Heart right ventricle (tissue), 16 donors: ENCODE data around the gene TMSB15C. TPM values are rescaled to one million over a fixed set of nuclear protein-coding genes. Genes with fewer than 3 reads are reported as not detected.

Experiments
- ATAC-seq, 8 donors: fragments of 200-7000 bp; cut with Tn5 transposase; one replicate each; pipeline ENCODE4 v1.9.1; 2020; ENCODE audit warnings: mild to moderate bottlenecking in 8 of 8, moderate library complexity in 8 of 8, moderate number of reproducible peaks in 1 of 8
- DNase-seq, 2 donors: peaks; one replicate each; pipeline ENCODE4 v3.0.0-alpha.2; 2020
- H3K27ac ChIP-seq, 10 donors: fragments of 200-600 bp; sonication (generic) in 2 of 10; one replicate each; pipeline versions ENCODE4 v1.5.0 to v1.8.0; 2020 to 2022; ENCODE audit warnings: mild to moderate bottlenecking in 3 of 10
- H3K27me3 ChIP-seq, 7 donors: fragments of 200-600 bp; one replicate each; pipeline ENCODE4 v1.8.0; 2021 to 2022; ENCODE audit warnings: mild to moderate bottlenecking in 2 of 7
- H3K36me3 ChIP-seq, 9 donors: fragments of 200-600 bp; sonication (generic) in 1 of 9; one replicate each; pipeline versions ENCODE4 v1.5.0 to v1.8.0; 2020 to 2022; ENCODE audit warnings: mild to moderate bottlenecking in 2 of 9
- H3K4me1 ChIP-seq, 9 donors: fragments of 200-600 bp; sonication (generic) in 1 of 9; one replicate each; pipeline versions ENCODE4 v1.5.0 to v1.8.0; 2020 to 2022; ENCODE audit warnings: mild to moderate bottlenecking in 4 of 9
- H3K4me3 ChIP-seq, 10 donors: fragments of 200-600 bp; sonication (generic) in 2 of 10; one replicate each; pipeline versions ENCODE4 v1.5.0 to v1.8.0; 2020 to 2022; ENCODE audit warnings: mild to moderate bottlenecking in 7 of 10, moderate library complexity in 2 of 10
- H3K9me3 ChIP-seq, 11 donors: fragments of 200-600 bp in 10 of 11; sonication (generic) in 2 of 11; one replicate each; pipeline versions ENCODE4 v1.5.0 to v1.8.0; 2013 to 2022; ENCODE audit warnings: mild to moderate bottlenecking in 2 of 11, control low read depth in 1 of 11, moderate library complexity in 1 of 11
- CTCF ChIP-seq, 9 donors: fragments of 200-600 bp; sonication (generic) in 2 of 9; IDR thresholded peaks; one replicate each; pipeline versions ENCODE4 v1.5.0 to v1.8.0; 2021 to 2022; ENCODE audit warnings: antibody characterized with exemption in 9 of 9, mild to moderate bottlenecking in 5 of 9, moderate library complexity in 1 of 9
- WGBS, 2 donors: extraction: QIAGEN DNeasy Blood & Tissue Kit; methylation state at CpG; one replicate each; pipeline ENCODE4 v1.1.7; 2013; ENCODE audit warnings: inconsistent platforms in 1 of 2; 5-methylcytosine and 5-hydroxymethylcytosine counted together
- intact Hi-C, 10 donors: fragments of 100-400 bp; cut with DNase I; formaldehyde crosslinking; loops; one replicate each; pipeline versions ENCODE4 v1.11.1 to v1.14.2; 2022
- polyA plus RNA-seq, 2 donors: library from polyadenylated mRNA; stranded (reverse); fragments of 200-250 nt; gene quantifications; one replicate each; pipeline ENCODE4 v1.2.3, GENCODE V29; 2013
- total RNA-seq, 10 donors: library from RNA; stranded (reverse); fragmentation: NEBNext Ultra II Directional in 3 of 10; extraction: Animal tissue kit (Norgen Biotek cat#: 25700) in 3 of 10; gene quantifications; one replicate each; pipeline versions ENCODE4 v1.2.1 to v1.2.4, GENCODE V29; 2021 to 2023
- donor health status: Arrhythmogenic right ventricular cardiomyopathy.
- donor health status: ischemic (EF 13 %, LVEDD 7.1; RV severe dilation, severe dysfunction).
- donor health status: healthy with polysubstance abuse.
- donor health status: DM: no; HTN: yes; CAD: no.
- donor health status: DM: no; HTN: no; CAD: no.
- donor health status: ischemic (EF 25% LVEDD 6.9; RV normal size, moderate dysfunction).
- donor health status: ischemic (EF 25% LVEDD 5.7; RV mildly dilated, moderate dysfunction).
- donor health status: healthy.
- donor health status: DM: yes; HTN: yes; CAD: no.
- donor health status: Ischemic cardiomyopathy.
- donor health status: ischemic (EF 35%, LVEDD 5.7; RV mildly dilated, moderate dysfunction).
- donor health status: nonischemic (EF 11% LVEDD 7.7; RV severe dilation, severe dysfunction).
- donor health status: DM: yes; HTN: yes; CAD: no.
- donor health status: PGD.
- donor health status: ischemic (EF 29% LVEDD 5.4; RV normal size, mild dysfunction).
- donor health status: nonischemic (EF 23%, LVEDD 6.1; RV moderate dilation, normal function).

Gene TMSB15C
- total and polyA plus RNA-seq, 12 donors, result 0.09 to 0.35 (median 0.15) TPM; not detected in 3

GRCh38 chrX:104047171-104047570, 28.9 kb downstream of the TMSB15C start:
- Histone ChIP-seq H3K4me3 (no peak overlapping the region), H3K9me3 (peaks cover 0 to 5% (median 0%) of the 10 kb centered on the region in 11 donors), H3K27me3 (peaks cover 0 to 55% (median 0%) of the 10 kb centered on the region in 7 donors), H3K27ac (no peak overlapping the region), H3K4me1 (no peaks in the 10 kb centered on the region), H3K36me3 (no peaks in the 10 kb centered on the region)
- no peak for ATAC-seq
- intact Hi-C loops, result no loop called here
- DNase-seq, result no peak
- TF ChIP-seq CTCF (IDR thresholded peaks at IDR 0.05), result no peak
- 95 to 98% methylated on average over 13 of the region's 13 CpGs for WGBS, 2 donors

GRCh38 chrX:104045642-104046041, 30.4 kb downstream of the TMSB15C start:
- Histone ChIP-seq H3K4me1 (no peaks in the 10 kb centered on the region), H3K36me3 (no peaks in the 10 kb centered on the region), H3K9me3 (peaks cover 0 to 5% (median 0%) of the 10 kb centered on the region in 11 donors), H3K4me3 (no peak overlapping the region), H3K27ac (no peak overlapping the region), H3K27me3 (peaks cover 0 to 69% (median 0%) of the 10 kb centered on the region in 7 donors)
- no peak for DNase-seq
- 86 to 96% methylated on average over 5 of the region's 5 CpGs for WGBS, 2 donors
- no peak for ATAC-seq
- intact Hi-C loops, result no loop called here
- TF ChIP-seq CTCF (IDR thresholded peaks at IDR 0.05), result no peak

GRCh38 chrX:104041003-104041402, 35.0 kb downstream of the TMSB15C start:
- ATAC-seq, result no peak
- Histone ChIP-seq H3K9me3 (peaks cover 0 to 5% (median 0%) of the 10 kb centered on the region in 11 donors), H3K27ac (no peak overlapping the region), H3K36me3 (no peaks in the 10 kb centered on the region), H3K4me1 (no peaks in the 10 kb centered on the region), H3K4me3 (no peak overlapping the region), H3K27me3 (peaks cover 0 to 63% (median 0%) of the 10 kb centered on the region in 7 donors)
- WGBS, 2 donors, result 87 to 91% methylated on average over 4 of the region's 4 CpGs
- DNase-seq, result no peak
- no peak for TF ChIP-seq CTCF (IDR thresholded peaks at IDR 0.05)
- intact Hi-C loops, result no loop called here

- no peaks in the 10 kb centered on the region for H3K36me3 ChIP-seq
- H3K27me3 ChIP-seq, result peaks cover 0 to 55% (median 0%) of the 10 kb centered on the region in 7 donors
- H3K9me3 ChIP-seq, result peaks cover 0 to 8% (median 0%) of the 10 kb centered on the region in 11 donors
- no peak within 1 kb of the TSS for H3K27ac ChIP-seq
- no peak within 1 kb of the TSS for H3K4me3 ChIP-seq
- intact Hi-C loops, result no loop called here
- 91 to 93% methylated on average over 37 to 39 of the region's 39 CpGs for WGBS, 2 donors
- no peak for TF ChIP-seq CTCF (IDR thresholded peaks at IDR 0.05)
- no peak for ATAC-seq
- no peak for DNase-seq
- H3K4me1 ChIP-seq, result no peaks in the 10 kb centered on the region
Observed at GRCh38 chrX:104039689-104040505, 36.1 kb downstream of the TMSB15C start, which contains the start of gene H2BW2. H2BW2 (plus strand) TSS chrX:104039956; CDS start chrX:104039995, 39 bp downstream.

Other genes with a start within 250 kb of the TMSB15C start
- 10 to 100 TPM; 17.5 to 42.4 (median 34.4) TPM for gene RAB9B, start 244.0 kb downstream of the TMSB15C start, total RNA-seq
- 1 to 10 TPM; 4.4 to 5.6 TPM for gene RAB9B, start 244.0 kb downstream of the TMSB15C start, polyA plus RNA-seq
- gene TMSB15B, start 113.6 kb downstream of the TMSB15C start, total RNA-seq, result under 1 TPM in 8 of 10 donors, not detected in 2; 0.28 to 0.86 (median 0.46) TPM
- gene TMSB15B, start 113.6 kb downstream of the TMSB15C start, polyA plus RNA-seq, result 1 to 10 TPM; 1.0 to 1.6 TPM
- not detected for gene H2BW1, start 62.5 kb downstream of the TMSB15C start, total RNA-seq
- not detected for gene H2BW1, start 62.5 kb downstream of the TMSB15C start, polyA plus RNA-seq
- gene H2BW2, start 36.3 kb downstream of the TMSB15C start, total RNA-seq, result not detected
- gene H2BW2, start 36.3 kb downstream of the TMSB15C start, polyA plus RNA-seq, result not detected
- gene ZCCHC18, start 36.3 kb upstream of the TMSB15C start, total RNA-seq, result 1 to 10 TPM in 3 of 10 donors, under 1 TPM in 6, not detected in 1; 0.38 to 1.7 (median 0.52) TPM
- gene ZCCHC18, start 36.3 kb upstream of the TMSB15C start, polyA plus RNA-seq, result under 1 TPM; 0.48 to 0.80 TPM
- gene SLC25A53, start 80.8 kb upstream of the TMSB15C start, total RNA-seq, result 10 to 100 TPM; 10.8 to 15.6 (median 11.6) TPM
- gene SLC25A53, start 80.8 kb upstream of the TMSB15C start, polyA plus RNA-seq, result 1 to 10 TPM; 4.2 to 5.6 TPM
- gene FAM199X, start 90.2 kb upstream of the TMSB15C start, total RNA-seq, result 10 to 100 TPM; 10.5 to 12.8 (median 11.1) TPM
- gene FAM199X, start 90.2 kb upstream of the TMSB15C start, polyA plus RNA-seq, result 1 to 10 TPM; 4.2 to 8.5 TPM
- gene ESX1, start 178.7 kb upstream of the TMSB15C start, total RNA-seq, result not detected
- not detected for gene ESX1, start 178.7 kb upstream of the TMSB15C start, polyA plus RNA-seq